ENCODE data around the gene CDH5. TPM values are rescaled to one million over a fixed set of nuclear protein-coding genes. Genes with fewer than 3 reads are reported as not detected.

Gene CDH5
- total and polyA plus RNA-seq, 2 donors (not counting 3 experiments of a cell fraction or from before 2014, with no cell fraction given), result 765 to 815 TPM

DNA sequence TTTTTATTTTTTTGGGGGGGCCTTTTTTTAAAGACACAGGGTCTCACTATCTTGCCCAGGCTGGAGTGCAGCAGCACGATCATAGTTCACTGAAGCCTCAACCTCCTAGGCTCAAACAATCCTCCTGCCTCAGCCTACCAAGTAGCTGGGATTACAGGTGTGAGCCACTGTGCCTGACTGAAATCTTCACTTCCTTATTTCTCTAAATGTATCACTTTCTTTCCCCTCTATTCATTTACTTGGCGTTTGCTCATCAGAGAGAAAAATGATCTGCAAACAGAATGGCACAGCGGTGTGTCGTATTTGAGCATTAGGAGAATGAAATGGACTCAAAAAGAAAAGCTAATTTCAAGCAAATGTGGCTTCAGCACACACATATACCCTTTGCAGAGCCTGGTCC, 44.3 kb upstream of the CDH5 start:
- CTCF ChIA-PET, result interaction anchor here (1.8 kb wide), 1 partner anchor 20 kb away, joined by 5 read pairs; no protein-coding TSS in a partner anchor
- Histone ChIP-seq H3K79me2 (ENCODE audit: control insufficient read depth, insufficient read depth, low read length) (no peaks in the 10 kb centered on the region), H3K4me3 (replicated peaks in 1 of 3; ENCODE audit: insufficient read depth in 1 of 3, low read depth in 1 of 3, low read length in 3 of 3) (no peak overlapping the region), H3K4me1 (ENCODE audit: control insufficient read depth, extremely low read depth, insufficient read depth, low read length) (no peaks in the 10 kb centered on the region), H3K27me3 (ENCODE audit: control insufficient read depth in 2 of 2, insufficient read depth in 2 of 2, low read length in 2 of 2) (peaks cover 0 to 2% of the 10 kb centered on the region in 2 experiments), H2AFZ (ENCODE audit: low read depth, low read length) (no peak overlapping the region), H3K9me3 (replicated peaks; ENCODE audit: control insufficient read depth, insufficient read depth, low read length) (no peaks in the 10 kb centered on the region), H3K4me2 (ENCODE audit: insufficient read depth, low read length) (no peak overlapping the region), H3K36me3 (ENCODE audit: control insufficient read depth in 2 of 2, extremely low read depth in 1 of 2, insufficient read depth in 2 of 2, low read length in 2 of 2) (no peaks in the 10 kb centered on the region), H3K9me1 (replicated peaks; ENCODE audit: control insufficient read depth, extremely low read depth, insufficient read depth, low read length) (no peaks in the 10 kb centered on the region), H4K20me1 (replicated peaks; ENCODE audit: control insufficient read depth, extremely low read depth, insufficient read depth, low read length) (no peaks in the 10 kb centered on the region), H3K9ac (replicated peaks; ENCODE audit: extremely low read depth, insufficient read depth, low read length) (no peak overlapping the region), H3K27ac (ENCODE audit: insufficient read depth, low read depth, low read length) (no peak overlapping the region)
- TF ChIP-seq, protein P1, sequence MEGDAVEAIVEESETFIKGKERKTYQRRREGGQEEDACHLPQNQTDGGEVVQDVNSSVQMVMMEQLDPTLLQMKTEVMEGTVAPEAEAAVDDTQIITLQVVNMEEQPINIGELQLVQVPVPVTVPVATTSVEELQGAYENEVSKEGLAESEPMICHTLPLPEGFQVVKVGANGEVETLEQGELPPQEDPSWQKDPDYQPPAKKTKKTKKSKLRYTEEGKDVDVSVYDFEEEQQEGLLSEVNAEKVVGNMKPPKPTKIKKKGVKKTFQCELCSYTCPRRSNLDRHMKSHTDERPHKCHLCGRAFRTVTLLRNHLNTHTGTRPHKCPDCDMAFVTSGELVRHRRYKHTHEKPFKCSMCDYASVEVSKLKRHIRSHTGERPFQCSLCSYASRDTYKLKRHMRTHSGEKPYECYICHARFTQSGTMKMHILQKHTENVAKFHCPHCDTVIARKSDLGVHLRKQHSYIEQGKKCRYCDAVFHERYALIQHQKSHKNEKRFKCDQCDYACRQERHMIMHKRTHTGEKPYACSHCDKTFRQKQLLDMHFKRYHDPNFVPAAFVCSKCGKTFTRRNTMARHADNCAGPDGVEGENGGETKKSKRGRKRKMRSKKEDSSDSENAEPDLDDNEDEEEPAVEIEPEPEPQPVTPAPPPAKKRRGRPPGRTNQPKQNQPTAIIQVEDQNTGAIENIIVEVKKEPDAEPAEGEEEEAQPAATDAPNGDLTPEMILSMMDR (IDR thresholded peaks at IDR 0.05; ENCODE audit: extremely low read depth in 1 of 2, insufficient read depth in 1 of 2, low read depth in 1 of 2, low read length in 2 of 2), result no peak
- TF ChIP-seq MAX (IDR thresholded peaks at IDR 0.05; ENCODE audit: insufficient read depth, insufficient read length) (no peak), POLR2A (IDR thresholded peaks at IDR 0.05; ENCODE audit: low read depth, low read length) (no peak), GATA2 (IDR thresholded peaks at IDR 0.05; ENCODE audit: insufficient read depth, insufficient read length, low read depth, low read length) (no peak), MYC (IDR thresholded peaks at IDR 0.05; ENCODE audit: low read depth, low read length) (no peak), EZH2 (IDR thresholded peaks at IDR 0.05; ENCODE audit: borderline replicate concordance, low read depth, low read length, severe bottlenecking) (no peak), JUN (IDR thresholded peaks at IDR 0.05; ENCODE audit: borderline replicate concordance, insufficient read depth, insufficient read length, low read depth) (no peak), POLR2AphosphoS5 (IDR thresholded peaks at IDR 0.05; ENCODE audit: insufficient read depth, low read depth, low read length) (no peak), FOS (IDR thresholded peaks at IDR 0.05; ENCODE audit: borderline replicate concordance, insufficient read depth, low read length) (no peak)
- POLR2A ChIA-PET, result no interaction called here
- no TSS peak for BruUV-seq (replicated peaks)
- dilution Hi-C loops (cut with MboI; ENCODE audit: extremely low pct_ligation_motif_present, low sequenced_read_pairs) (no loop called here), intact Hi-C loops (cut with micrococcal nuclease) (no loop called here)
- DNase-seq (ENCODE audit: low read depth, low spot score) (no peak), FAIRE-seq (no peak)

All from endothelial cell of umbilical vein (primary cell).